NCI-H345 (cell line): ENCODE results near the gene COL15A1.
"Not testable (repeated sequence)": the region's sequence is repeated elsewhere in the genome, so short reads cannot be mapped to it uniquely, and the experiment has no call there.

Source experiments
- DNase-seq: peaks from one replicate; lab custom pipeline; 2025; lab: John Stamatoyannopoulos, UW

The COL15A1 gene

DNA sequence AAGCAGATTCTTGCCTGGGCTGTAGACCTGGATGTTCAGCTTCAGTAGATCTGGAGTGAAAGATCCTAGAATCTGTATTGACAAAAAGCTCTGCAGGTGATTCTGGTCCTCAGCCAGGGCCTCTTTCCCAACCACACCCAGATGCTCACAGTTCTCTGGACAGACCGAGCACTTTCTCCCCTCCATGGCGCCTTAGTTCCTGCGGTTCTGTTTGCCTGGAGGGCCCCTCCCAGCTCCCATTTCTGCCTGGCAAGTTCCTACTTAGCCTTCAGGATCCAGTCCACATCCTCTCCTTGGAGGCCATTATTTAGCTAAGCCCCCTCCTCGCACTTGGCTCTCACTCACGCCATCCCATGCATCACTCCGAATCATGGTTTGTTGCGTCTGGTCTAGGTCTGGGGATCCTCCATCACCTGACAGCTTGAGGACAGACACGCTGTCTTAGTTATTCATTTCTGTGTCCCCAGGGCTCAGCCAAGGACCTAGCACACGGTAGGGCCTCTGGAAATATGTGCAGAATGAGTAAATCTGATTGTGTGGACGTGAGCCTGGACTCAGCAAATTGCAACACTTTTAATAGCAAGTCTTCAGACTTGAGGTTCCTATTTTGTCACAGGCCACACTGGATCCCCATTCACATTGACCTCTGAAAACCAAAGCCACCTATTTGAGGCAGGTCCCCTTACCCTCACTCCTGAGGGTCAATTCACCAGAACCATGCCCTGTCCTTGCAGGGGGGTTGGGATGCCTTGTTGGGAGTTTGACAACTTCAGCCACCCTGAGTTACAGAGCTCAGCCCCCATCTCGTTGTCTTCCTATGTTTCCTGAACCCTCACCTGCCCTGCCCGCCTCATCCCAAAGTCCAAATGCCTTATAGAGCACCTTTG, 50.7 kb downstream of the COL15A1 start:
- peak; percentile 14 for DNase-seq

DNA sequence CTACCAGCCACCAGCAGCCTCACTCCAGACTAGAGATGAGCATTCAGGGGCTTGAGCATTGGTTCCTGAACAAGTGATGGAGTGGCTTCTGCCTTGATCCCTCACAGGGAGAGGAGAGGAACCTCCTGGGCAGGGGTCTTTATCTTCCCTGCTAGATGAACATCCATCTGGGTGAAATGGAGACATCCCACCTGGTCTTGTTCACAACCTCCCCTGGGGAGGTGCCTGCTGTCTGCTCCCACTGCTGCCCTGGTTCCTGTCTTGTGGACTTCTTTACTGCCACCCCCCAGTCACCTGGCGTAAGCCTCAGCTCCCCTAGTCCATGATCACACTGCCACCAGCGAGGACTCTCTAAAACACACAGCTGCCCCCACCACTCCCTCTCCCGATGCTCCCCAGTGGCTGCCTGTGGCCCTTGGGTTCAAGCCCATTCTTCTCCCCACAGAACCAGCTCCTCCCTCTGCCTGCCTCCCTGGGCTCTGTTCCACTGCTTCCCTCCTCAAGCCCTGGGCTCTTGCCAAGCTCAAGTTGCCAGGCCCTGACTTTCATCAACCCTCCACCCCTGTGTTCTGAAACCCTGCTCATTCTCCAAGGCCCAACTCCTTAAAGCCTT, 51.5 kb downstream of the COL15A1 start:
- DNase-seq = no peak

DNA sequence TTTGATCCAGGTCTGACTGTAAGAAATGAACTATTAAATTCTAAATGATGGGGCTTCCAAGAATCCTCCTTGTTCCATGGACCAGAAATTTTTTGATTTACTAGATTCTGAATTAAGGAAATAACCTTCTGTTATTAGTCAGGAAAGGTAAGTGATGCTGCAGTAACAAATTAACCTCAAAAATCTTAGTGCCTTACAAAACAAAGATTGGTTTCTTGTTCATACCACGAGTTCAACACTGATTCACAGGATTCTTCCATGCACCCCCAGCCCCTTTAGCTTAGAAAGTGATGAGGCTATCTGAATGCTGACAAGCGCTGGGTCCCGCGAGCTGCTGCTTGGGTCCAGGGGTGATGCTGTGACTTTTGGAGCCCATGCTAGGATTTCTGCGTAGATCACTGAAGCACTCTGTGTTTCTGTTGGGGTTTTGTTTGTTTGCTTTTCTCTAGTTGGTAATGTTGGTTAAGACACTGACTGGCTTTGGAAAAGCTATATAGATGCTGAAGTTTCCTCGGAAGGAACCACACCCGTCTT, 52.3 kb downstream of the COL15A1 start:
- DNase-seq = no peak

DNA sequence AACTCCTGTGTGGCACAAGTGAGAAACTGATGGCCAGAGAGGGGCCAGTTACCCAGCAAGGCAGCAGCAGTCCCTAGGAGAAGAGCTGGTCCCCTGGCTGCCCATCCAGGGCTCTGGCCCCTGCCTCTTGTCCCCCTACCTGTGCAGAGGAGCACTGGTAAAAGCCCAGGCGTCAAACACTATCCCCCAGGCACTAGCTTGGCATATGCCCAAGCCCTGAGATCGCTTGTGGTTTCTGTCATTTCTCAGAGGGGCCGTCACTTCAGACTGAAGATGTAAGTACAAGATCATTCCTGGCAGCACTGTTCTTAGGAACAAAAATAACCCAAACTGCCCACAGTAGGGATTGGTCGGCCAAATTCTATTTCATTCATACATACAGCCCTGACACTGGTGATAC, 53.9 kb downstream of the COL15A1 start:
- DNase-seq = no peak

DNA sequence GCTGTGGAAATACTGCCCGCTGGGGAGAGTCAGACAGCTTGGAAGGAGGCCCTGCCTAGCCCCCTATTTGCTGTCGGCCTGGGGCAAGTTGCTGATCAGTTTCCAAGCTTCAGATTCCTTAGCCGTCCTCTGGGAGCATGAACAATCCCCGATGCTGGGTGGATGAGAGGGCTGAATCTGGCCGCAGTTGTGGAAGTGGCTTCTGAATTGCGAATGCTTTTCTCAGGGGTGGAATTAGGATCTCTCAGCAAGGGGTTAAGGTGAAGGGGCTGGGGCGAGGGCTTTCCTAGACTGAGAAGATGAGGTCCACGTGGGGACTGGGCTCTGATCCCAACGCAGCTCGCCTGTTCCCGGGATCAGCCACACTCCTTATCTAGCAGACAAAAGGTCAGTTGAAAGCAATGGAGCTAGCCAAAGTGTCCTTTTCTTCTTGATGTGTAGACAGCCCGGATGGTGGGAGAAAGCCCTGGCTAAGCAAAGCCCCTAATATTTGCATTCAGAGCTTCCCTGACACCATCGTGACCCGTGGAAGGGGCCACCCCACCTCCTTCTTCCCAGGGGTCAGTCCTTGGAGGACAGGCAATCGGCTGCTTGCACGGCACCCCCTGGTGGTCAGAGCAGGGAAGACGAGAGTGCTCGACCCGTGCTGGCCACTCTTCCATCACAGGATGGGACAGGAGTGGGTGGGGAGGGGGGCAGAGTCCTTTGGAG, 54.9 kb downstream of the COL15A1 start:
- peak; percentile 35 for DNase-seq

DNA sequence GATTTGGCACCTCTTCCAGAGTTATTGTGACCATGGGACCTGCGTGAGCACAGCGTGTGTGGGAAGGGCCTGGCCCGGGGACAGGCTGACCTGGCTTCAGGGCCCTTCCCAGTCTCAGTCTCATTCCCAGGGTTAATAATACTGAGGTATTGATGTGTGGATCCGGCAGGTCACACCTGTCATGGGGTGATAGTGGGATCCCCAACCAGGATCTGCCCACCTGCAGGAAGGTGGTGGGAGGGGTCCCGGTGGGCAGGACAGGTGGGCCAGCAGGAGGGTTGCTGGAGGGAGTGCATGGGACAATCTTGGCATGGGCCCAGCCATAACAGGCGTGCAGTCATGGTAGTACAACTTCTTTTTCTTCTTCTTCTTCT, 55.4 kb downstream of the COL15A1 start:
- no peak for DNase-seq

DNA sequence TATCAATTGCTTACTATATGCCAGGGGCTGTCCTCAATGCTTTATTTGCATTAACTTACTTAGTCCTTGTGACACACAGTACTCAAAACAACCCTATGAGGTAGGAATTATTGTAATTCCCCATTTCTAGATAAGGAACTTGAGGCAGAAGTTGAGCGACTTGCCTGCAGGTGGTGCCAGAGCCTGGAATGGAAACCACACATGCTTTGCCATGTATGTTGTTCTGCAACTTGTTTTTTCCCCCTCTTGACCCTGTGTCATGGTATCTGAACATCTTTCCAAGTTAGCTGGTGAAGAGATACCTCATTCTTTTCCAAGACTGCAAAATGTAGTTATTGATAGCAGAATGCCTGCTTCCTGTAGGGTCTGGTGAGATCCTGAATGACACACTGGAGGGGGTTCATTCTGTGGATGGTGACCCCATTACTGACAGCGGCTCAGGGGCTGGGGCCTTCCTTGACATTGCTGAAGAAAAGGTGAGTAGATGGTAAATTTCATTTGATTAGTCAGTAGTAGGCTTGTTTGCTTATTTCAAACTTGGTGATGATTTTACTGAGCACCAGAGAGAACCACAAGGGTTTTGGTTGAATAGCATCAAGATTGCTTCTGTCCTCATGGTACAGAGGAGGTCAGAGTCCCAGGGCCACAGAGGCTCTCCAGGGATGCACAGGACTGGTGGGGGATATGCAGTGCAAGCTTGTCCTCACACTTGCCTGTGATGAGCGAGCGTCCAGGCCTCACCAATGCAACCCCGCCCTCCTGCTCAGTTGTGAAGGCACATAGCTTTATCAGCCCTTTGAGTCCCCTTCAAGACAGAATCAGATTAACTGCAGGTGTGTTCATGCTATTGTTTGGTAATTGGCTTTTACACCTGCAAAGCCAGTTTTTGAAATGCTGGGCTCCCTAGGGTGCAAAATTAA, 57.0 kb downstream of the COL15A1 start:
- DNase-seq = peak; percentile 60

DNA sequence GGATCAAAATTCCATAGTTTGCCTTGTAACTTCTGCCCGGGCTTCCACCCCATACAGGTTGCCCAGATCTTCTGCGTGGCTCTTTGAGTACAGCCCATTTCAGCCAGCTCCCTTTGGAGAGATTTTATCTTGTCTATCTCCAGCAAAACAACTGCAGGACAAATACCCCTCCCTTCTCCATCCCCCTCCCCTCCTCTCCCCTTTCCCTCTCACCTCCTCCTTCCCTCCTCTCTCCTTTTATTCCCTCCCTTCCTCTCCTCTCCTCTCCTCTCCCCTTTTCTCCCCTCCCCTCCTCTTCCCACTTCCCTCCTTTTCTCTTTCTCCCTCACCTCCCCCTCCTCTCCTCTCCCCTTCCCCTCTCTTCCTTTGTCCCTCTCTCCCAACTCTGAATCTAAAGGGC, 58.2 kb downstream of the COL15A1 start:
- no peak for DNase-seq

DNA sequence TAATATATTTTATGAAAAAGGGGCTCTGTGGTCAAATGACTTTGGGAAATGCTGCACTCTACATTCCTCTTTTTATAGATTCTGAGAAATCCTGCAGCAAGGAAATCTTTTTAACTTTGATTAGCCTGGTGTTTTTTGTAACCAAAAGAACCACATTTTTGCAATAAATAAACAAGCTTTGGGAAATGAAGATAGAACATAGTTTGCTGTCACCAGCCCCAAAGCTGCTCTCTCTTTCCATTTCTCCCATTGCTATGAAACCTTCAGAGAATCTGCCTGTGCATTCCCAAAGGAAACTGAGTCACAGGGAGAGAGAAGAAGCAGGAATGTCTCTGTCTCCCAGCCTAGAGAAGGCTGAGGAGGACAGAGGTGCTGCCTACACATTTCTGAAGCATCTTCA, 59.0 kb downstream of the COL15A1 start:
- DNase-seq = no peak

DNA sequence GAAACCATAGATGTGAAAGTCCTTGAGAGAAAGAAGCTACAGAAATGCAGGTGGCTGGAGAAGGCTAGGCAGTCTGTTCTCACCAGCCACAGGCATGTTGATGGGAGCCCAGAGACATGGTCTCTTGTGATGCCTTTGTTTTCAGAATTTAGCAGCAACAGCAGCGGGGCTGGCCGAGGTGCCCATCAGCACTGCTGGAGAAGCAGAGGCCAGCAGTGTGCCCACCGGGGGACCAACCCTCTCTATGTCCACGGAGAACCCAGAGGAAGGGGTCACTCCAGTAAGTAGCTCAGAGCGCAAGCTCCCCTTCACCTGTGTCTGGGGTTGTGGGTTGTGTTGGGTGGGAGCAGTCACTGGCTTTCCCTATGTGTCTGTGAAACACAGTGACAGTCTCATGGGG, 59.6 kb downstream of the COL15A1 start:
- DNase-seq = no peak

DNA sequence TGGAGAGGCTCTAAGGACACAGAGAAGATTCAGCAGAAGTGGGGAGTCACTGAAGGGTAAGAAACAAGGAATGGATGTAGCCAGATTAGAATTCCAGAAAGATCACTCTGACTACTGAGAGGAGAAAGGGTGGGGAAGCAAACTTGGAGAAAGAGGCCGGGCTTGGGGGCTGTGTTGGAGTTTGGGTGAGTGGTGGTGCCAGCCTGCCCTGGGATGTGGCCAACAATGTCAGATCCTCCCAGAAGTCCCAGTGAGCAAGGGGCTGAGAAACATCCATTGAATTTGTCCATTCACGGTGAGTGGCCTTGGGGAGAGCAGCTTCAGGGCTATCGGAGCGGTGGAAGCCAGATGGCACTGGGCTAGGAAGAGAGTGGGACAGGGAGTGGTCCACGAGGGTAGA, 60.4 kb downstream of the COL15A1 start:
- no peak for DNase-seq

DNA sequence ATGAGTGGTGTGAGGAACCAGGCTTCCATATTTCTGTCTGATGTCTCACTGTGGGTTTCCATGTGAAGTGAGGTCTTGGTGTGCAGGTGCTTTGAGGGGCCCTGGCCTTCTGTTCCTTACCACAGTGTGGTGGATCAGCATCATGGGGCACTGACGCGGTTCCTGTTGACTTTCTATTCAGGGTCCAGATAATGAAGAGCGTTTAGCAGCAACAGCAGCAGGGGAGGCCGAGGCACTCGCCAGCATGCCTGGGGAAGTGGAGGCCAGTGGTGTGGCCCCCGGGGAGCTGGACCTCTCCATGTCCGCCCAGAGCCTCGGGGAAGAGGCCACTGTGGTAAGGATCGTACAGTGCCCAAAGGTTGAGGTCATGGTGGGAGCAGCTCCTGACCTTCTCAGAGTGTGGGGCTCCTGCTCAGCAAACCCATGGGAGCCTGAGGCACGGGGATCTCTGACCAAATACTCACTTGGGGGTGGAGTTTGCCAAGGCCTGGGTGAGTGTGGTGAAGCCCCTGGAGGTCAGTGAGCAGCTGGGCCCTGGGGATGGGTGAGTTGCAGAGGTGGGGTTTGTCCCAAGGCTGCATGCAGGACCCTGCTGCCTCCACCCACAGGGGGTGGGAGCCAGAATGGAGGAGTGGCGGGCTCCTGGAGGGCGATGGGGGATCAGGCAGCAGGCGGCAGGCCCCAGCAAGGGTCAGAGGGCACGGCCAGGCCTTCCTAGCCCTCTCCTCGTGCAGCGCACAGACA, 61.2 kb downstream of the COL15A1 start:
- DNase-seq = no peak

DNA sequence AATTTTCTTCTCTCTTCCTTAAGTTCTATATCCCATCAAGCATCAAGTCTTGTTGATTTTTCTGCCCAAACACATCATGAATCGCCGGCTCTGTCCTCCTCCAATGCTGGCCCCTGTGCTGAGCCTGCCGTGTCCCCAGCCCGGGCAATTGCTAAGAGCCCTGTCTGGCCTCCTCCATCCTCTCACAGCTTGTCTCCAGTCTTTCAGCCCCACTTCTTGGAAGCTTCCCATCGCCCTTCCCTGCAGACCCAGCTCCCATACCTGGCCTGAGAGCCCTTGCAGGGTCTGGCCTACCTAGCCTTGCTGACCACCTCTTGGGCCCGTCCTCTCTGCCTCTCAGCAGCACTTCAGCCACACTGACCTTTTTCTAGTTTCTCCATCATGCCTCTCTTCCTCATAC, 61.9 kb downstream of the COL15A1 start:
- DNase-seq = no peak

DNA sequence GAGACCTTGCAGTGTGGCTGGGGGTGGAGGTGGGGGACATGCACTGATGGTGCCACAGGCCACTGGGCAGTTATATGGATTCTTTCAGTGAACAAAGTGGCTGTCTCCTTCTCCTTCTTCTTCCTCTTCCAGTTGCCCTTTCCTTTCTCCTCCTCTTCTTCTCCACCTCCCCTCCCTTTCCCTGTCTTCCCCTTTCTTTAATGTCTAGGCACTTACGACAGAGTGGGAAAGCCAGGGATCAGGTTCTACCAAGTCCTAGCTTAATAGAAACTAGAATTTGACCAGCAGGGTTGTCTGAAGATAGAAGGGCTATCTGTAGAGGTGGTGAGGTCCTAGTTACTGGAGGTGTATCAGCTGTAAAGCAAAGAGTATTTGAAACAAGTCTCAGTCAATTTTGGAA, 62.8 kb downstream of the COL15A1 start:
- no peak for DNase-seq

DNA sequence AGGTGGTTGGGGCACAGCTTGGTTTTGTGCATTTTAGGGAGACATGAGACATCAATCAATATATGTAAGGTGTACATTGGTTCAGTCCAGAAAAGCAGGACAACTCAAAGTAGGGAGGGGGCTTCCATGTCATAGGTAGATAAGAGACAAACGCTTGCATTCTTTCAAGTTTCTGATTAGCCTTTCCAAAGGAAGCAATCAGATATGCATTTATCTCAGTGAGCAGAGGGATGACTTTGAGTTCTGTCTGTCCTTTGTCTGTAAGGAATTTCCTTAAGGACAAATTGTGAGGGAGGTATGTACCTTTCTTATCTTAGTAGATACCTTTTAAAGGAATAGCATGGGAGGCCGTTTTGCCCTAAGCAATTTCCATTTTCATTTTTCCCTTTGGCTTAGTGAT, 63.3 kb downstream of the COL15A1 start:
- no peak for DNase-seq

DNA sequence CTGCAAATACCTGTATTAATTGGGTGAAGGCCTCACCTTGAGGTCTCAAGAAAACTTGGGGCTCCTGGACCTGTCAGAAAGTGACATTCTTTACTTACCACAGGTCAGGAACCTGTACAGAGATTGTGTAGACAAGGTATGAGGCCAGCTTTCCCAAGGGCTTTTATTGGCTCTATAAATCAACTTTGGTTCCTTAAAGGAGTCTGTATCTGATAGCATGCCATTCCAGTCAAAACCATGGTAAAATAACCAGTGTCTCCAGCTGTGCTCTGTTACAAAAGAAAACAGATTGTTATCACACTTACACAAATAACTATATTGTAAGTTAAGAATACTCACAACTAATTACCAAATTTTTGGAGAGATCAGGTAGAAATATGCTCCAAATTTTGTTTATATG, 64.5 kb downstream of the COL15A1 start:
- DNase-seq = no peak

DNA sequence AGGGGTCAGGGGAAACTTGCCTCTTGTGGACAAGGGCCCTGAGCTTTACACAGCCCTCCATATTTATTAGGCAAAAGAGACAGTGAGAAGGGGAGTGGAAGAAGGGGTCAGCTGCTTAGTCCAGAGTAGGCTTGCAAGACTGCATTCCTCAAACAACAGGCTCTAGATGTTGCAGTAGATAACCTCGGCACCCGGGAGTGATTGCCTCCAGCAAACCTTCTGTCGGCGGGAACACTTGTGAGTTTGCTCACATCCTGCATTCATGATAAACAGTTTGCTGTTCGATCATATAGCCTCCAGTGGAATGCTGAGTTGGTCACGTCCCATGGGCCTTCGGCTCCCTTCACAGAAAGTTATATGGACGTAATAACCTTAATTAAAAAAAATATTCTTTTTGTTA, 66.7 kb downstream of the COL15A1 start:
- DNase-seq = not testable (repeated sequence)

DNA sequence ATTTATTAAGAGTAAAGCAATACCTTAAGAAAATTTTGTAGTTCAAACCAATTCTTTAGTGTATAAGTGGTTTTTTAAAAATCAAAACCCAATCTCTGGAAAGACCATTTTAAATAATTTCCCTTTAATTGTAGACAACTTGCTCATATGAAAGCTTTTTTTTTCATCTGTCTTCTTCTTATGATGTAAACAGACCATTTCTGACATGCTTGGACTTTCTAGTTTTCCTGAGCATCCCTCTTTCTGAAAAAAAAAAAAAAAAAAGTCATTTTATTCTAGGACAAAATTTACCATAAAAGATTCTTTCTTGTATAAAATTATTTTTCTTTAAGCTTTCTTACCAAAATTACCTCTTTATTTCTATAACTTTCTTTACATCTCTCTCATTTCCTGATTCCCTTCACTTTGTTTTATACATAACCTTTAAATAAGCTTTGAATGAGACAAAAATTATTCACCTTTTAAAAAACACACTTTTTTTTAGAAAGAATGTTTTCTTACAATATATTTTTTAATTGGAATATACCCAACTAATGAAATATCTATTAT, 67.5 kb downstream of the COL15A1 start:
- DNase-seq = peak; percentile 24

DNA sequence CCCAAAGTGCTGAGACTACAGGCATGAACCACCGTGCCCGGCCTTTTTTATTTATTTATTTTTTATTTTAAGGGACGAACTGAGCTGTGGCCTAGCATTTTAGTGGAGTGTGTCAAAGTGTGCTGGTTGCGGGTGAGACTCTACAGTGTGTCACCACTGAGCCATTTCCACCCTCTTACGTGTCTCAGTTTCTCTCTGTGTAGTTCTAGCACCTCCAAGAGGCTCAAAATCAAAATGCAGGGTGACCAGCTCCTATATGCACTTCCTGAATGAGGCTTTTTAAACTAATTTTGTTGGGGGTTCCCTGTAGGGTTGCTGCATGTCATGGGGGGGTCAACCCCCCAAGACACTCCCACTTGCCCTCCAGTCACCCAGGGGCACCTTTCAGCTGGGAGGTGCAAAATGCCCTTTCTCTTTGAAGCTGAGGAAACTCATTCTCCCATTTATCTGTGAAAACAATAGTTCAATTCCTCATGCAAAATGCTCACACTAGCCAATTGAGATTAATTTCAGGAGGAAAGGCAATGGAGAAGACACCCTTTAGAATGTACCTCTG, 69.3 kb downstream of the COL15A1 start:
- no peak for DNase-seq

DNA sequence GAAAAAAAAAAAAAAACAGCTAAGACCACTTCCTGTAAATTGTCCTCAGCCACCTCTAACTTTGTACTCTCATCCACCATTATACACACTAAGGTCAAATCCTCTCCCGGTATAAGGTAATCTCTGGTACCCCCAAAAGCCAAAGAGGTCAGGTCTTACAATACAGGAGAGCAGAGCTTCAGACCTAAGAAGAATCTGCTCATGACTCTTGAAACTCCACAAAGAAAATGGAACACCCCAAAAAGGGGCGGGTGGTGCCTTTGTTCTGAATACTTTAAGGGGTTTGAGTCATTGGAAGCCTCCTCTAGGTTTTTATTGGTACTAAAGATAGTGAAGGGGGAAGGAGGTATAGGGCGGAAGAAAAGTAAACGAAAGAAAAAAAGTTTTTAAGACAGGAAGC, 69.8 kb downstream of the COL15A1 start:
- no peak for DNase-seq
